ENCODE results near the gene ANKRD24.

- TF ChIP-seq CTCF (IDR thresholded peaks at IDR 0.05; ENCODE audit: borderline replicate concordance, extremely low read depth, low read length, poor library complexity, severe bottlenecking) (no peak), EZH2 (IDR thresholded peaks at IDR 0.05; ENCODE audit: borderline replicate concordance, low read depth, low read length, severe bottlenecking) (no peak)
These were observed 1.4 kb upstream of the ANKRD24 start for GRCh38 chr19:4181053-4181508.
